ENCODE measurements around the gene SCEL. TPM values are rescaled to one million over a fixed set of nuclear protein-coding genes. Genes with fewer than 3 reads are reported as not detected.

The SCEL gene
- total and polyA plus RNA-seq, 2 of the 4 experiments (the other 2 are of a cell fraction) = not detected

Small RNA genes lying within 50 kb of the gene (microRNA-seq; reads per million reads assigned to microRNA genes)
- not detected for gene RNY3P7 (ENCODE audit: insufficient read depth, insufficient read length)
- not detected for gene SPTLC1P5 (ENCODE audit: insufficient read depth, insufficient read length)

Small RNA genes lying within 50 kb of the gene (small RNA-seq; reads per million reads assigned to genes)
- 0 reads per million in 5 experiments for gene RNY3P7
- 0 reads per million in 5 experiments for gene SPTLC1P5

Other genes with a start within 250 kb of the SCEL start
- gene MYCBP2, start 208.6 kb upstream of the SCEL start, total RNA-seq (2012; rRNA removed) = 43.2 and 53.9 TPM in 2 replicates
- 17.9 and 20.1 TPM in 2 replicates for gene MYCBP2, start 208.6 kb upstream of the SCEL start, polyA plus RNA-seq (2012; rRNA removed)
- under 0.01 and 0.36 TPM in 2 replicates for gene SLAIN1, start 162.0 kb downstream of the SCEL start, total RNA-seq (2012; rRNA removed)
- gene SLAIN1, start 162.0 kb downstream of the SCEL start, polyA plus RNA-seq (2012; rRNA removed) = 0.07 and 0.29 TPM in 2 replicates

Data from IMR-90 (cell line).